Spinal cord (tissue), 10 donors: ENCODE results near the gene WNT9B. TPM values are rescaled to one million over a fixed set of nuclear protein-coding genes. Genes with fewer than 3 reads are reported as not detected.

ENCODE experiments used
- DNase-seq, 6 donors: peaks; one replicate each; pipeline versions ENCODE4 v3.0.0 to v3.0.0-alpha.2; 2013 to 2015; ENCODE audit warnings: low spot score in 6 of 6, low read depth in 4 of 6
- H3K27ac ChIP-seq: one replicate; pipeline ENCODE4 v1.5.1; 2013; ENCODE audit warnings: low read depth, low read length, control low read depth
- H3K27me3 ChIP-seq: one replicate; pipeline ENCODE4 v1.6.1; 2013; ENCODE audit warnings: low read length; ENCODE audit not compliant: control insufficient read depth, insufficient read depth
- H3K36me3 ChIP-seq: one replicate; pipeline ENCODE4 v1.6.1; 2013; ENCODE audit warnings: low read length; ENCODE audit not compliant: control insufficient read depth, insufficient read depth
- H3K4me1 ChIP-seq: one replicate; pipeline ENCODE4 v1.6.1; 2013; ENCODE audit warnings: low read length; ENCODE audit not compliant: control insufficient read depth, insufficient read depth
- H3K4me3 ChIP-seq: one replicate; pipeline ENCODE4 v1.5.1; 2013; ENCODE audit warnings: low read depth, low read length, control low read depth
- H3K9me3 ChIP-seq: one replicate; pipeline ENCODE4 v1.6.1; 2013; ENCODE audit warnings: low read length; ENCODE audit not compliant: control insufficient read depth, insufficient read depth
- WGBS: methylation state at CpG from one replicate; pipeline ENCODE4 v1.1.5; 2013; ENCODE audit warnings: missing lambda C conversion rate; ENCODE audit not compliant: insufficient coverage; 5-methylcytosine and 5-hydroxymethylcytosine counted together
- polyA plus RNA-seq, 2 donors: library from polyadenylated mRNA; unstranded; fragments of 120-200 nt; gene quantifications; one replicate each; pipeline ENCODE4 v1.2.1, GENCODE V29; 2013; ENCODE audit not compliant: insufficient read length in 2 of 2
- total RNA-seq, 2 donors: library from RNA; depleted of rRNA in 1 of 2; stranded (reverse); fragments of 120-200 nt in 1 of 2; fragments of >200 nt in 1 of 2; gene quantifications; one replicate each; pipeline versions ENCODE4 v1.2.3 to v1.2.4, GENCODE V29; 2013 to 2014
- donor health status: healthy.

The WNT9B gene
- total and polyA plus RNA-seq, 4 donors = 0.44 to 2.1 (median 0.96) TPM

DNA sequence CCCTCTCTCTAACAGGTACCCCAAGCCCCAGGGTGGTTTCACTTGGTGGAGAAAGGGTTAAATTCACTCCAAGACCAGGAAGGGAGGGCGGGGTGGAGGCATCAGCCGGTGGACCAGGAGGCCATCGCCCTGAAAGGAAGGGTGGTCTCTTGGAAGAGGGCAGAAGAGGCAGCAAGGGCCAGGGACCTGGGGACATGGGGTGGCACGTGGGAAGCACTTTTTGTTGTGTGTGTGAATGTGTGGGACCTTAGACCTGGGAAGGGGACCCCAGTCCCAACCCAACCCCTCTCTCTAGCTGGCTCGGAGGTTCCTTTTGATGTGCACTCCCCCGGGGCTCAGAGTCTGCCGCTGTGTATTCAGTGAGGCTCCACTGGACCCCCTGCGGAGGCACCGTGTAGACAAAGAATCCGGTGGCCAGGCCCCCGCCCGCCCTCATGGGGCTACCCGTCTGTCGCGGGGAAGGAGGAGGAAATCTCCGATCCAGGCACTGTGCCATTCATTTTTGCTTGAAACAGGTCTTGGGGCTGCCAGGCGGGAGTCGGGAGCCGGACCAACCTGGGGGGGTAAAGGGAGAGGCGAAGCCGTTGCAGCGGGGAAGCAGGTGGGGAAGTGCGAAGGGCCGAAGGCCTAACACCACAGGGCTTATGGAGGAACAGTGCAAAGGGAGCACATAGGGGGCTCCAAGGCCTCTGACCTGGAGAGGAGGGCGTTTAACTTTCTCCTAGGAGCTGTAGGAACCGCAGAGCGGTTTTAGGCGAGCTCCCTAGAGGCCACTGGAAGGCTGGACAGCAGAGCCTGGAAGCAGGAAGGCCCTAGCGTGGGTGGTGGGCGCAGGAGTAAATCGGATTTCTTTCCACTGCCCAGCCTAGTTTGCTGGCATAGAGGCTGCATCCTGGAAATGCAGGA is 29.6 kb upstream of the WNT9B start:
- Histone ChIP-seq H3K27ac (no peak overlapping the region), H3K4me3 (no peak overlapping the region), H3K27me3 (peaks cover 58% of the 10 kb centered on the region), H3K4me1 (peaks cover 45% of the 10 kb centered on the region), H3K9me3 (no peaks in the 10 kb centered on the region), H3K36me3 (peaks cover 19% of the 10 kb centered on the region)
- 32% methylated on average over 30 of the region's 31 CpGs for WGBS
- DNase-seq = no peak

GRCh38 chr17:46822388-46822921 is 28.9 kb upstream of the WNT9B start:
- Histone ChIP-seq H3K9me3 (no peaks in the 10 kb centered on the region), H3K4me3 (no peak overlapping the region), H3K4me1 (peaks cover 38% of the 10 kb centered on the region), H3K27ac (no peak overlapping the region), H3K36me3 (peaks cover 22% of the 10 kb centered on the region), H3K27me3 (peaks cover 51% of the 10 kb centered on the region)
- 55% methylated on average over 26 of the region's 35 CpGs for WGBS
- no peak for DNase-seq

- no peaks in the 10 kb centered on the region for H3K9me3 ChIP-seq
- H3K4me1 ChIP-seq = peaks cover 33% of the 10 kb centered on the region
- no peak overlapping the region for H3K4me3 ChIP-seq
- H3K36me3 ChIP-seq = peaks cover 22% of the 10 kb centered on the region
- H3K27me3 ChIP-seq = peaks cover 40% of the 10 kb centered on the region
- WGBS = 78% methylated on average over 7 of the region's 8 CpGs
- H3K27ac ChIP-seq = no peak overlapping the region
- DNase-seq = no peak
Observed at GRCh38 chr17:46823657-46824056, 27.7 kb upstream of the WNT9B start.

- no peak overlapping the region for H3K4me3 ChIP-seq
- H3K27ac ChIP-seq = no peak overlapping the region
- H3K4me1 ChIP-seq = peaks cover 11% of the 10 kb centered on the region
- peaks cover 16% of the 10 kb centered on the region for H3K27me3 ChIP-seq
- H3K36me3 ChIP-seq = peaks cover 22% of the 10 kb centered on the region
- no peak for DNase-seq
- H3K9me3 ChIP-seq = no peaks in the 10 kb centered on the region
- WGBS = no CpG with 5 or more reads among the region's 1 CpG
Observed at GRCh38 chr17:46826116-46826515, 25.3 kb upstream of the WNT9B start.

DNA sequence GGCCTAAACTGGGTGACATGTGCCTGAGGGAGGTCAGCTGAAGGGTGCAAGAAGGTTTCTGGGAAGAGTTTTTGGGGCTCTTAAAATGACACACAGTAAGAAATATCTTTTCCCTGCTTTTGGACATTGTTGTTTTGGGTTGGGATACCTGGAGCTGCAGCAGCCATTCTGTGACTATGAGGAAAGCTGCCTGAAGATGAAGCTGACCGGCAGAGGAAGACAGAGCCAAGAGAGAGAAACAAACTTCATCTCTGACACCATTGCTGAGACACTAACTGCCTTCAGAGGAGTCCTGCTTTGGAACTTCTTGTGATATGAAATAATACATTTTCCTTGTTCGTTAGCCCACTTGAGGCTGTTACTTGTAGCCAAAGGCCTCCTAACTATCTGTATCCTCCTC is 24.1 kb upstream of the WNT9B start:
- peaks cover 4% of the 10 kb centered on the region for H3K27me3 ChIP-seq
- no CpG with 5 or more reads among the region's 2 CpGs for WGBS
- no peak overlapping the region for H3K27ac ChIP-seq
- no peaks in the 10 kb centered on the region for H3K9me3 ChIP-seq
- peaks cover 18% of the 10 kb centered on the region for H3K36me3 ChIP-seq
- peaks cover 14% of the 10 kb centered on the region for H3K4me1 ChIP-seq
- no peak for DNase-seq
- H3K4me3 ChIP-seq = no peak overlapping the region

GRCh38 chr17:46831573-46832330 is 19.6 kb upstream of the WNT9B start:
- 33% methylated on average over 11 of the region's 14 CpGs for WGBS
- no peaks in the 10 kb centered on the region for H3K27me3 ChIP-seq
- H3K27ac ChIP-seq = peak overlapping the region; percentile 89
- no peak for DNase-seq
- no peak overlapping the region for H3K4me3 ChIP-seq
- H3K9me3 ChIP-seq = no peaks in the 10 kb centered on the region
- H3K36me3 ChIP-seq = peaks cover 3% of the 10 kb centered on the region
- H3K4me1 ChIP-seq = peaks cover 48% of the 10 kb centered on the region

GRCh38 chr17:46832331-46832821 is 19.0 kb upstream of the WNT9B start:
- WGBS = 4% methylated on average over 8 of the region's 11 CpGs
- H3K9me3 ChIP-seq = no peaks in the 10 kb centered on the region
- peaks cover 48% of the 10 kb centered on the region for H3K4me1 ChIP-seq
- H3K27ac ChIP-seq = peak overlapping the region; percentile 89
- no peaks in the 10 kb centered on the region for H3K36me3 ChIP-seq
- peak in 4 of 6 donors; percentile 73 to 93 (median 82) for DNase-seq
- H3K4me3 ChIP-seq = no peak overlapping the region
- no peaks in the 10 kb centered on the region for H3K27me3 ChIP-seq

- Histone ChIP-seq H3K9me3 (no peaks in the 10 kb centered on the region), H3K27me3 (no peaks in the 10 kb centered on the region), H3K4me1 (peaks cover 48% of the 10 kb centered on the region), H3K27ac (peak overlapping the region; percentile 89), H3K4me3 (no peak overlapping the region), H3K36me3 (no peaks in the 10 kb centered on the region)
- peak in 3 of 6 donors; percentile 48 to 73 (median 72) for DNase-seq
- 30% methylated on average over 12 of the region's 17 CpGs for WGBS
Observed at GRCh38 chr17:46832945-46833839, 18.2 kb upstream of the WNT9B start.

- peak overlapping the region; percentile 89 for H3K27ac ChIP-seq
- peaks cover 48% of the 10 kb centered on the region for H3K4me1 ChIP-seq
- no peaks in the 10 kb centered on the region for H3K27me3 ChIP-seq
- no peaks in the 10 kb centered on the region for H3K36me3 ChIP-seq
- DNase-seq = no peak
- 83% methylated on average over 1 of the region's 2 CpGs for WGBS
- no peaks in the 10 kb centered on the region for H3K9me3 ChIP-seq
- no peak overlapping the region for H3K4me3 ChIP-seq
Observed at GRCh38 chr17:46833840-46834208, 17.6 kb upstream of the WNT9B start.
